ENCODE measurements around the gene ADGRB3. TPM values are rescaled to one million over a fixed set of nuclear protein-coding genes. Genes with fewer than 3 reads are reported as not detected.

ADGRB3 gene
- total and polyA plus RNA-seq, 10 of the 15 experiments (the other 5 are each of a cell fraction or from before 2014, with no cell fraction given): 0.03 to 0.06 TPM; not detected in 8

GRCh38 chr6:68741501-68742386 lies 106.7 kb downstream of the ADGRB3 start:
- Histone ChIP-seq H3K9ac (ENCODE audit: control insufficient read depth, insufficient read depth, low read length) (no peak overlapping the region), H3K79me2 (ENCODE audit: control insufficient read depth, insufficient read depth, low read length) (no peaks in the 10 kb centered on the region), H2AFZ (ENCODE audit: control insufficient read depth, low read depth, low read length) (no peak overlapping the region), H3K4me1 (ENCODE audit: control insufficient read depth, insufficient read depth, low read length) (no peaks in the 10 kb centered on the region), H3K9me3 (replicated peaks; ENCODE audit: control insufficient read depth, insufficient read depth, low read length) (no peaks in the 10 kb centered on the region), H3K4me3 (no peak overlapping the region), H4K20me1 (ENCODE audit: control insufficient read depth, insufficient read depth) (no peaks in the 10 kb centered on the region), H3K27me3 (replicated peaks in 1 of 2; ENCODE audit: control insufficient read depth in 2 of 2, insufficient read depth in 2 of 2, low read length in 1 of 2) (no peaks in the 10 kb centered on the region), H3K4me2 (ENCODE audit: control insufficient read depth, insufficient read depth) (no peak overlapping the region), H3K36me3 (ENCODE audit: control insufficient read depth in 2 of 2, insufficient read depth in 2 of 2, low read length in 1 of 2) (no peaks in the 10 kb centered on the region), H3K27ac (ENCODE audit: control insufficient read depth, insufficient read depth) (no peak overlapping the region)
- RAD21 ChIA-PET (ENCODE audit: unreplicated experiment): interaction anchor here (0.7 kb wide), 1 partner anchor 9 kb away, joined by 3 read pairs; no protein-coding TSS in a partner anchor
- TF ChIP-seq RELA (IDR thresholded peaks at IDR 0.05; ENCODE audit: borderline replicate concordance, partially characterized antibody) (no peak), SUZ12 (IDR thresholded peaks at IDR 0.05; ENCODE audit: unreplicated experiment) (no peak), FOXM1 (IDR thresholded peaks at IDR 0.05; ENCODE audit: low read depth, low read length) (no peak), RB1 (IDR thresholded peaks at IDR 0.05; ENCODE audit: borderline replicate concordance) (no peak), CHD2 (IDR thresholded peaks at IDR 0.05; ENCODE audit: borderline replicate concordance, low read depth, low read length) (no peak), HDAC6 (IDR thresholded peaks at IDR 0.05; ENCODE audit: unreplicated experiment) (no peak), CUX1 (IDR thresholded peaks at IDR 0.05; ENCODE audit: insufficient replicate concordance, low read depth, low read length) (no peak), NR2C1 (IDR thresholded peaks at IDR 0.05) (no peak), SMC3 (IDR thresholded peaks at IDR 0.05; ENCODE audit: borderline replicate concordance, low read length) (no peak), POU2F2 (IDR thresholded peaks at IDR 0.05; ENCODE audit: borderline replicate concordance, low read depth, low read length) (no peak), CREB1 (IDR thresholded peaks at IDR 0.05; ENCODE audit: low read depth) (no peak), NR2C2 (IDR thresholded peaks at IDR 0.05; ENCODE audit: borderline replicate concordance, control insufficient read depth, insufficient read length, low read depth) (no peak)
- TF ChIP-seq, protein P1, sequence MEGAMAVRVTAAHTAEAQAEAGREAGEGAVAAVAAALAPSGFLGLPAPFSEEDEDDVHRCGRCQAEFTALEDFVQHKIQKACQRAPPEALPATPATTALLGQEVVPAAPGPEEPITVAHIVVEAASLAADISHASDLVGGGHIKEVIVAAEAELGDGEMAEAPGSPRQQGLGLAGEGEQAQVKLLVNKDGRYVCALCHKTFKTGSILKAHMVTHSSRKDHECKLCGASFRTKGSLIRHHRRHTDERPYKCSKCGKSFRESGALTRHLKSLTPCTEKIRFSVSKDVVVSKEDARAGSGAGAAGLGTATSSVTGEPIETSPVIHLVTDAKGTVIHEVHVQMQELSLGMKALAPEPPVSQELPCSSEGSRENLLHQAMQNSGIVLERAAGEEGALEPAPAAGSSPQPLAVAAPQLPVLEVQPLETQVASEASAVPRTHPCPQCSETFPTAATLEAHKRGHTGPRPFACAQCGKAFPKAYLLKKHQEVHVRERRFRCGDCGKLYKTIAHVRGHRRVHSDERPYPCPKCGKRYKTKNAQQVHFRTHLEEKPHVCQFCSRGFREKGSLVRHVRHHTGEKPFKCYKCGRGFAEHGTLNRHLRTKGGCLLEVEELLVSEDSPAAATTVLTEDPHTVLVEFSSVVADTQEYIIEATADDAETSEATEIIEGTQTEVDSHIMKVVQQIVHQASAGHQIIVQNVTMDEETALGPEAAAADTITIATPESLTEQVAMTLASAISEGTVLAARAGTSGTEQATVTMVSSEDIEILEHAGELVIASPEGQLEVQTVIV (IDR thresholded peaks at IDR 0.05; ENCODE audit: borderline replicate concordance, partially characterized antibody): no peak
- in situ Hi-C loops (cut with MboI): no loop called here
- POLR2A ChIA-PET: no interaction called here
- SMC1A ChIA-PET (ENCODE audit: uncharacterized antibody, unreplicated experiment): interaction anchor here (1.0 to 1.7 kb wide), 5 partner anchors 9 to 43 kb away, joined by 3 to 4 read pairs (median 3); no protein-coding TSS in a partner anchor
- FAIRE-seq (no peak), DNase-seq (ENCODE audit: low read depth, low spot score) (no peak), ATAC-seq (peak; percentile 47; the same call in 2 of the 3 replicates)
- intact Hi-C loops (cut with micrococcal nuclease; ENCODE audit: unreplicated experiment): no loop called here
- WGBS (ENCODE audit: insufficient coverage, insufficient replicate concordance, low lambda C conversion rate, missing lambda C conversion rate): 37% methylated on average over 5 of the region's 5 CpGs
- CTCF ChIA-PET: interaction anchor here (1.0 to 1.6 kb wide), 3 partner anchors 9 to 169 kb away, joined by 3 read pairs; no protein-coding TSS in a partner anchor
- no TSS peak for BruUV-seq (replicated peaks)
